Amniotic epithelial cell (primary cell): ENCODE results near the gene FBF1.
"Not testable (repeated sequence)": the region's sequence is repeated elsewhere in the genome, so short reads cannot be mapped to it uniquely, and the experiment has no call there.

Experiments used
- DNase-seq: peaks from one replicate; pipeline ENCODE4 v3.0.0-alpha.2; 2010; ENCODE audit warnings: low read depth

The FBF1 gene

GRCh38 chr17:75940727-75941441 lies at the start of gene FBF1:
TSS of gene FBF1 (minus strand) at chr17:75941042. CDS start at chr17:75938149, 2,893 bp downstream.
- peak; percentile 90 for DNase-seq

- no peak for DNase-seq
Measured at GRCh38 chr17:75987041-75987440, 46.2 kb upstream of the FBF1 start.

GRCh38 chr17:75985986-75986385 lies 45.1 kb upstream of the FBF1 start:
- DNase-seq = no peak

GRCh38 chr17:75983501-75984181 lies 42.8 kb upstream of the FBF1 start:
- peak; percentile 81 for DNase-seq

GRCh38 chr17:75981019-75981615 lies 40.3 kb upstream of the FBF1 start:
- no peak for DNase-seq

- peak; percentile 30 for DNase-seq
Measured at GRCh38 chr17:75980188-75981018, 39.6 kb upstream of the FBF1 start.

GRCh38 chr17:75979705-75980187 lies 38.9 kb upstream of the FBF1 start:
- DNase-seq = peak; percentile 85

GRCh38 chr17:75978938-75979704 lies 38.3 kb upstream of the FBF1 start, which contains the start of the genes ACOX1 and TEN1:
TSS of gene ACOX1 (minus strand) at chr17:75979166. CDS start at chr17:75979073, 93 bp downstream.
TSS of gene TEN1 (plus strand) at chr17:75979240. CDS start at chr17:75986193, 6,953 bp downstream.
- DNase-seq = peak; percentile 96

- peak; percentile 41 for DNase-seq
Measured at GRCh38 chr17:75976175-75976848, 35.5 kb upstream of the FBF1 start.

GRCh38 chr17:75975757-75976174 lies 34.9 kb upstream of the FBF1 start:
- no peak for DNase-seq

GRCh38 chr17:75975187-75975586 lies 34.3 kb upstream of the FBF1 start:
- not testable (repeated sequence) for DNase-seq

- DNase-seq = no peak
Measured at GRCh38 chr17:75970626-75971025, 29.8 kb upstream of the FBF1 start.

- peak; percentile 19 for DNase-seq
Measured at GRCh38 chr17:75970011-75970523, 29.2 kb upstream of the FBF1 start.

GRCh38 chr17:75969044-75969443 lies 28.2 kb upstream of the FBF1 start:
- DNase-seq = not testable (repeated sequence)

- DNase-seq = no peak
Measured at GRCh38 chr17:75965468-75965867, 24.6 kb upstream of the FBF1 start.

- DNase-seq = no peak
Measured at GRCh38 chr17:75959839-75960511, 19.1 kb upstream of the FBF1 start.

- DNase-seq = peak; percentile 93
Measured at GRCh38 chr17:75959051-75959838, 18.4 kb upstream of the FBF1 start.

- DNase-seq = peak; percentile 28
Measured at GRCh38 chr17:75950855-75951554, 10.2 kb upstream of the FBF1 start.
